Endothelial cell (in vitro differentiated cells): ENCODE data around the gene HDAC4. TPM values are rescaled to one million over a fixed set of nuclear protein-coding genes. Genes with fewer than 3 reads are reported as not detected.

Experiments
- DNase-seq: peaks from one replicate; pipeline ENCODE4 v3.0.0; 2021; ENCODE audit warnings: low spot score
- H3K27ac Mint-ChIP-seq: one replicate; pipeline ENCODE4 v1.8.0; 2021; ENCODE audit warnings: mixed read lengths, inconsistent platforms; ENCODE audit not compliant: unreplicated experiment
- H3K27me3 Mint-ChIP-seq: one replicate; pipeline ENCODE4 v1.8.0; 2021; ENCODE audit warnings: mild to moderate bottlenecking, moderate library complexity, mixed read lengths, inconsistent platforms; ENCODE audit not compliant: unreplicated experiment
- H3K36me3 Mint-ChIP-seq: one replicate; pipeline ENCODE4 v1.8.0; 2021; ENCODE audit warnings: mild to moderate bottlenecking, low read depth, mixed read lengths, inconsistent platforms; ENCODE audit not compliant: unreplicated experiment
- H3K4me1 Mint-ChIP-seq: one replicate; pipeline ENCODE4 v1.8.0; 2021; ENCODE audit warnings: mild to moderate bottlenecking, mixed read lengths, inconsistent platforms; ENCODE audit not compliant: unreplicated experiment
- H3K4me3 Mint-ChIP-seq: one replicate; pipeline ENCODE4 v1.8.0; 2021; ENCODE audit warnings: mild to moderate bottlenecking, mixed read lengths, inconsistent platforms; ENCODE audit not compliant: unreplicated experiment
- H3K9me3 Mint-ChIP-seq: one replicate; pipeline ENCODE4 v1.8.0; 2021; ENCODE audit warnings: mixed read lengths, inconsistent platforms; ENCODE audit not compliant: unreplicated experiment
- total RNA-seq: library from RNA; stranded (reverse); fragmentation: NEBNext Ultra II Directional; extraction: Animal tissue kit (Norgen Biotek cat#: 25700); gene quantifications from one replicate; pipeline ENCODE4 v1.2.1, GENCODE V29; 2021; ENCODE audit not compliant: unreplicated experiment
- TF ChIP-seq, protein P1 (sequence below): fragments of 200-600 bp; sonication (generic); IDR thresholded peaks from one replicate; pipeline ENCODE4 v1.5.0; 2021; ENCODE audit warnings: antibody characterized with exemption; ENCODE audit not compliant: unreplicated experiment

Gene HDAC4
- total RNA-seq, 1 donor from 2014 or later: 26.0 TPM

DNA sequence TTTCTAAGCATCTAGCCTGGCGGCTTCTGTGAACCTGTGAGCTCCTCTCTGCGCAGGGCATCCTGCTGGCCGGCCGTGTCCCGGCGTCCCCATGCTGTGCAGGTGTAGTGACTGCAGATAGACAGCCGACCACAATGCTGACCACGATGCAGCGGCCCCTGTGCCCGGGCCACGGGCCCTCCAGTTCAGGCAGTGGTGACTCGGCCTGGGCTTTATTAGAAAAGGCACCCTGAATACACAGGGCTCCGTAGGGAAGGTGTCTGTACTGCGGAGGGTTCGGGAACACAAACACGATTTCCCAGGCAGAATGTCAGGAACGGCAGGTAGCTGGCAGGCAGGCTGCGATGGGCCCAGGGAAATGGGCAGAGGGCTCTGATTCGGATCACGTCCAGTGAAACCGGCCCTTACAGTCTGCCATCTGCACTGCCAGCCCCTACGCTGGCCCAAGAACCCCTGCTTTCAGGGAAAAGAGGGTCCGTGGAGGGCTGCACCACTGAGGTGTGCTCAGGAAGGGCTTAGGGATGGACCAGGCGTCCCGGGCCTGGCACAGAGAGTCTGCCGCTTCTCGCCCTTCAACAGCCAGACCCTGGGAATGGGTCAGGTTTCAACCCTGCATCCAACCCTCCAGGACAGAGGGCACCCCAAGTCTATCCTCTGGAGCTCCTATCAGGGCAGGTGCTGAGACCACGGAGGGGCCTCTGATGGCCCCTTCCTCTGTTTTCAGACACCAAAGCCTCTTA is 196.5 kb downstream of the HDAC4 start:
- Mint-ChIP-seq H3K36me3 (no peaks in the 10 kb centered on the region), H3K27ac (no peak overlapping the region), H3K9me3 (no peaks in the 10 kb centered on the region), H3K4me3 (no peak overlapping the region), H3K27me3 (no peaks in the 10 kb centered on the region), H3K4me1 (peaks cover 17% of the 10 kb centered on the region)
- DNase-seq: no peak
- TF ChIP-seq, protein P1, sequence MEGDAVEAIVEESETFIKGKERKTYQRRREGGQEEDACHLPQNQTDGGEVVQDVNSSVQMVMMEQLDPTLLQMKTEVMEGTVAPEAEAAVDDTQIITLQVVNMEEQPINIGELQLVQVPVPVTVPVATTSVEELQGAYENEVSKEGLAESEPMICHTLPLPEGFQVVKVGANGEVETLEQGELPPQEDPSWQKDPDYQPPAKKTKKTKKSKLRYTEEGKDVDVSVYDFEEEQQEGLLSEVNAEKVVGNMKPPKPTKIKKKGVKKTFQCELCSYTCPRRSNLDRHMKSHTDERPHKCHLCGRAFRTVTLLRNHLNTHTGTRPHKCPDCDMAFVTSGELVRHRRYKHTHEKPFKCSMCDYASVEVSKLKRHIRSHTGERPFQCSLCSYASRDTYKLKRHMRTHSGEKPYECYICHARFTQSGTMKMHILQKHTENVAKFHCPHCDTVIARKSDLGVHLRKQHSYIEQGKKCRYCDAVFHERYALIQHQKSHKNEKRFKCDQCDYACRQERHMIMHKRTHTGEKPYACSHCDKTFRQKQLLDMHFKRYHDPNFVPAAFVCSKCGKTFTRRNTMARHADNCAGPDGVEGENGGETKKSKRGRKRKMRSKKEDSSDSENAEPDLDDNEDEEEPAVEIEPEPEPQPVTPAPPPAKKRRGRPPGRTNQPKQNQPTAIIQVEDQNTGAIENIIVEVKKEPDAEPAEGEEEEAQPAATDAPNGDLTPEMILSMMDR: no peak

DNA sequence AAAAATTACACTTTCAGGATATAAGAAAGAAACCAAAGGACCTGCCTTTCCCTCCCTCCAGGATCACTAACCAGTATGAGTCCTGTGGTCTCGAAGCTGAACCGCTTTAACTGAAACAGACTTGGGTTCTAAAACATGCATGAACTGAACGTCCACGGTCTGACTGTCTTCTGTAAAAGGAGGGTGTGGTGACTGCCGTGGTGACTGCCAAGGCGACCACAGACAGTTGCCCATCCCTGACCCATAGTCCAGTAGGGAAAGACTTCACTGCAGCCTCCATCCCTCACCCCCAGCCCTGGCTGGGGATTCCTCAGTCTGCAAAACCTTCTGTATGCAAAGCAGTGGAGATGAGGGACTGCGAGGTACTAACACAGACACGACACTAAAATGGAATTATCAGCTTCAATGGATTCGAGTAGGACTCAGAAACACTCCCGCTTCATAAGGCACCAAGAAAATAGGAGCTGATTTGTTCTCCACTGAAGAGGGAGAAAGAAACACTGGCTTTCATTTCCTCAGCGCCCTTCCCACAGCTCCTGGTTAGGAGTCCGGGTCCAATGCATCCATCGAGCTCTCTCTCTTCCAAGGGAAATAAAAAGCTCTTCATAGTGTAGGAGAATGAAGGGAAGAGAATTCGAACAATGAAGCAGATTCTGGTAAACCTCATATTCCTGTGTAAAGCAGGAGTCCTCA is 197.2 kb downstream of the HDAC4 start:
- Mint-ChIP-seq H3K36me3 (peaks cover 2% of the 10 kb centered on the region), H3K9me3 (no peaks in the 10 kb centered on the region), H3K27me3 (peaks cover 2% of the 10 kb centered on the region), H3K4me1 (peaks cover 17% of the 10 kb centered on the region), H3K27ac (no peak overlapping the region), H3K4me3 (no peak overlapping the region)
- DNase-seq: no peak
- TF ChIP-seq, protein P1: no peak

DNA sequence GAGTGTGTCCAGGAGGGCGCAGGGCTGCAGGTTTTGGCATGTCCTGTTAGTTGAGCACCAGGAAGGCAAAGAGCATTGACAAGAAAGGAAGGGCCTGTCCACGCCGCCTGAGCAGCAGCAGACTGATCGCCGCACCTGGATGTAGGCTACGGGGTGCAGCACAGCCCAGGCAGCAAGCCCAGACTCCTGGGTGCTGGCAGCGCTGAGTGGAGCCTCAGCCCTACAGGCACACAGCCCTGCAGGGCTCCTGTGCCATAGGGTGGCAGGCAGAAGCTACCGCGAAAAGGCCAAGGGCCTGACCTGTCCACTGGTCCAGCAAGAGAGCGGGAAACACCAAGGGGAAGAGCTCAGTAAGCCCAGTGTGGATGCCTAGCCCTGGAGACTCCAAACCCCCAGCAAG is 198.0 kb downstream of the HDAC4 start:
- peaks cover 14% of the 10 kb centered on the region for H3K4me1 Mint-ChIP-seq
- H3K27ac Mint-ChIP-seq: no peak overlapping the region

DNA sequence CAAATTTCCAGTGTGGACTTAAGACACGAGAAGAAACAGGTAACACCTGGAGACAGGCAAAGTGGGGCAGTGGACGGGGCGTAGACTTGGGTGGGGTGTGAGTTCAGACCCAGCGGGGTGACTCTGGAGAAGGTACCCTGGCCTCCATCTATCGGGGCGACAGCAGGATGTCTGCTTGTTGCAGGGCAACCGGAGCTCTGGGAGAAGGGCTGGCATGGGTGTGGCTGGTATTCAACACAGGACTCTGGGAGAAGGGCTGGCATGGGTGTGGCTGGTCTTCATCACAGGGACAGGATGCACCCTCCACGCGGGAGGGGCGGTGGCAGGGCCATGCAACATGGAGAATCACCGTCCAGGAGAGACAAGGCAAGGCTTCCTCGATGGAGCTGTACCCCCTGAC is 198.5 kb downstream of the HDAC4 start:
- no peak overlapping the region for H3K4me3 Mint-ChIP-seq
- peaks cover 7% of the 10 kb centered on the region for H3K36me3 Mint-ChIP-seq
- TF ChIP-seq, protein P1: no peak
- H3K4me1 Mint-ChIP-seq: peaks cover 14% of the 10 kb centered on the region
- no peak overlapping the region for H3K27ac Mint-ChIP-seq
- peaks cover 3% of the 10 kb centered on the region for H3K27me3 Mint-ChIP-seq
- no peaks in the 10 kb centered on the region for H3K9me3 Mint-ChIP-seq
- no peak for DNase-seq

More for the DNA sequence above, 198.0 kb downstream of the HDAC4 start:
- H3K27me3 Mint-ChIP-seq: peaks cover 3% of the 10 kb centered on the region
- H3K4me3 Mint-ChIP-seq: no peak overlapping the region
- peaks cover 3% of the 10 kb centered on the region for H3K36me3 Mint-ChIP-seq
- no peaks in the 10 kb centered on the region for H3K9me3 Mint-ChIP-seq
- TF ChIP-seq, protein P1: no peak
- no peak for DNase-seq

DNA sequence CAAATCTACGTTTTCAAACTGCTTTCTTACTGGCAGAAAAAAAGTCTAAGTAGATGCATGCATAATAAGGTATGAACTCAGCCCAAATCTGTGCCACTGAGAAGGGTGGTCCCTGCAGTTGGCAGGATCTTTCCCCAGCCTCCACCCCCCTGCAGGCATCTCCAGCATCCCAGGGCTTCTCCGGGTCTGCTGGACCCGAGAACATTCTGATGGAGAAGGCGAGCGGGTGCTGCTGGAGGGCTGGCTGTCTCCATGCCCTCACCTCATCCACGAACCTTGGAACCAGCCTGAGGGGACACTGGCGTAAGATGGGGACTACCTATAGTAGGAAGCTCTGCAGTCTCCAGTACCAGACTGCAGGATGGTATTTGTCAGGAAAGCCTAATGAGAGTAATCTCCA is 198.9 kb downstream of the HDAC4 start:
- peaks cover 8% of the 10 kb centered on the region for H3K36me3 Mint-ChIP-seq
- peaks cover 14% of the 10 kb centered on the region for H3K4me1 Mint-ChIP-seq
- no peak for DNase-seq
- TF ChIP-seq, protein P1: no peak
- no peak overlapping the region for H3K4me3 Mint-ChIP-seq
- no peak overlapping the region for H3K27ac Mint-ChIP-seq
- peaks cover 3% of the 10 kb centered on the region for H3K27me3 Mint-ChIP-seq
- H3K9me3 Mint-ChIP-seq: no peaks in the 10 kb centered on the region
